Stimulated activated CD8-positive, alpha-beta memory T cell treated with anti-CD3 and anti-CD28 coated beads, Interleukin-15, amount 100 ng/mL, for 1 hour (primary cell): ENCODE measurements around the gene NNMT.

Experiments
- DNase-seq: peaks from one replicate; pipeline ENCODE4 v3.0.0-alpha.2; 2020; ENCODE audit warnings: low read depth

The NNMT gene

GRCh38 chr11:114348200-114349191 is 52.3 kb downstream of the NNMT start:
- no peak for DNase-seq

- DNase-seq: no peak
Observed at GRCh38 chr11:114350022-114350421, 53.8 kb downstream of the NNMT start.

GRCh38 chr11:114353443-114353842 is 57.2 kb downstream of the NNMT start:
- DNase-seq: no peak

GRCh38 chr11:114354076-114354475 is 57.9 kb downstream of the NNMT start:
- no peak for DNase-seq

DNA sequence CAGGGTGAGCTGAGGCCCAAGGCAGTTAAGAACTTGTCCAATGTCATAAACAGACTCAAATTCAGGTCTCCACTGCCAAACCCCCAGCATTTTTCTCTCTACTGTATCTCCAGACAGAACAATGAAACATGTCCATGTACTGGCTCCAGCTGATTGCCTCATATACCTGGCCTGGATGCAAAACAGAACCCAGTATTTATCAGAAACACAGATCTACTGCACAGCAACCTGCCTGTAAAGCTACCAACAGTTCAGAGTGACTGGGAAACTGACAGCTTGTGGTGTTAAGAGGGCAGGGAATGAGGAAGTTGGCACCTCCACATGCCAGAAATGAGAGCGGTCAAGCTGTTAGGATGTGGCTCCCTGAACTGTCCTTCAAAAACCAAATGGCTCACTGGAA is 62.5 kb downstream of the NNMT start:
- DNase-seq: no peak

DNA sequence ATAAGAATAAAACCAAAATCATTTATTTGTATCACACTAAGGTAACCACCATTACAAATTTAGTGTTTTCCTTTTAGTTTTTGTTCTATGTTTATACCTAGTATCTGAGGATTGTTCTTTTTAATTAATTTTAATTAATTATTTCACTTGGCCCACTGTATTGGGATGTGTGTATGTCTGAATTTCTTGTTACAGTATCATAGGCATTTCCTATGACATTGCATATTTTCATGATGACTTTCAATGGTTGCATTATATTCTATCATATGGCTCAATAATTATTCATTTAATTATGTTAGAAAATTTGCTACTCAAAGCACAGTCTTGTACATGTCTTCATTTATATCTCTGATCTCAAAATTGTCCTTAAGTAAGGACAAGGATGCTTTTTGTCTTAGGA is 63.1 kb downstream of the NNMT start:
- DNase-seq: no peak

GRCh38 chr11:114362326-114362725 is 66.1 kb downstream of the NNMT start:
- no peak for DNase-seq

DNA sequence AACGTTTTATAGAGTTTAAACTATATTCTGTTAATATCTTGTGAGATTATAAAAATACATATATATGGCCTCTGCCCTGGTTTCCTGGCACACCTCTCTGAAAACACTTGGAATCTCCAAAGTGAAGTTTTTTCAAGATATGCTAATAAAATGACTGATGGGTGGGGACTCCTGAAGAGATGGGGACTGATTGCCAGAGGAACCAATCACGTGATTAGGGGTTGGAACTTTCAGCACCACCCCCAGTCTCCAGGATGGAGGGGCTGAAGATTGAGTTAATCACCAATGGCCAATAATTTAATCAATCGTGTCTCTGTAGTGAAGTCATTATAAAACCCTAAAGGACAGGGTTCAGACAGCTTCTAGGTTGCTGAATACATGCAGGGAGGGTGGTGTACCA is 66.8 kb downstream of the NNMT start:
- no peak for DNase-seq
